ENCODE measurements around the gene GADD45G.

DNA sequence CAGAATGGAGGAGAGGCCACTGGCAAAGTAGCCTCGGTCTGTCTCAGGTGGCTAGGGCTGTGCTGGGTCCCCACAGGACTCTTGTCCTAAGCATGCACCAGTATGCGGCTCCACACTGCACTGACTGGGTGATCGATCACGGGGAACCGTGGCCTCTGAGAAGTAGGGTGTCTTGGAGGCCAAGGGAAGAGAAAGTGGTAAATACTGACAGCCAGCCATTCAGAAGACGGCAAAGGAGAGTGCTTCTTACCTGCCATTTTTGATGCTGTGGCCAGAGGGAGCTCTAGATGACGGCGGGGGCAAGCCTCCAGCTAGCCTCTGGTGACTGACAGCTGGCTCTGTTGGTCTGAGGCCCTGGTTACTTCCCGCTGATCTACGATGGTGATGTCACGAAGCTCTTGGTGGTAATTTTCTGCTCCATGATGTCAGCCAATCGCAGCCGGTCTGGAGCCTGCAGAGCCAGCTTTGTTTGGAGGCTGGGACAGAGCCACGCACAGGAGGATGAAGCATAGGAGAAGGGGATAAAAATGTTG, 40.4 kb upstream of the GADD45G start:
- TF ChIP-seq, protein P1, sequence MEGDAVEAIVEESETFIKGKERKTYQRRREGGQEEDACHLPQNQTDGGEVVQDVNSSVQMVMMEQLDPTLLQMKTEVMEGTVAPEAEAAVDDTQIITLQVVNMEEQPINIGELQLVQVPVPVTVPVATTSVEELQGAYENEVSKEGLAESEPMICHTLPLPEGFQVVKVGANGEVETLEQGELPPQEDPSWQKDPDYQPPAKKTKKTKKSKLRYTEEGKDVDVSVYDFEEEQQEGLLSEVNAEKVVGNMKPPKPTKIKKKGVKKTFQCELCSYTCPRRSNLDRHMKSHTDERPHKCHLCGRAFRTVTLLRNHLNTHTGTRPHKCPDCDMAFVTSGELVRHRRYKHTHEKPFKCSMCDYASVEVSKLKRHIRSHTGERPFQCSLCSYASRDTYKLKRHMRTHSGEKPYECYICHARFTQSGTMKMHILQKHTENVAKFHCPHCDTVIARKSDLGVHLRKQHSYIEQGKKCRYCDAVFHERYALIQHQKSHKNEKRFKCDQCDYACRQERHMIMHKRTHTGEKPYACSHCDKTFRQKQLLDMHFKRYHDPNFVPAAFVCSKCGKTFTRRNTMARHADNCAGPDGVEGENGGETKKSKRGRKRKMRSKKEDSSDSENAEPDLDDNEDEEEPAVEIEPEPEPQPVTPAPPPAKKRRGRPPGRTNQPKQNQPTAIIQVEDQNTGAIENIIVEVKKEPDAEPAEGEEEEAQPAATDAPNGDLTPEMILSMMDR (IDR thresholded peaks at IDR 0.05), result no peak
- TF ChIP-seq POLR2A (IDR thresholded peaks at IDR 0.05) (no peak), POLR2AphosphoS5 (IDR thresholded peaks at IDR 0.05; ENCODE audit: insufficient read depth in 1 of 2, low read depth in 1 of 2) (no peak)

All from vagina (tissue), 2 donors.